Measurements from ENCODE around the gene ACTMAP. TPM values are rescaled to one million over a fixed set of nuclear protein-coding genes. Genes with fewer than 3 reads are reported as not detected.
A peak's percentile ranks its signal among the peaks of the same experiment; 100 is the strongest.

Gene ACTMAP
- total and polyA plus RNA-seq, 7 donors: 1.8 to 11.0 (median 5.3) TPM

- intact Hi-C loops (cut with DNase I): no loop called here
- TF ChIP-seq CTCF (IDR thresholded peaks at IDR 0.05) (no peak), POLR2AphosphoS5 (IDR thresholded peaks at IDR 0.05) (no peak), EP300 (IDR thresholded peaks at IDR 0.05) (no peak), POLR2A (IDR thresholded peaks at IDR 0.05) (no peak)
- H3K27me3 ChIP-seq: no peaks in the 10 kb centered on the region
- H3K27ac ChIP-seq: no peak overlapping the region
- H3K4me3 ChIP-seq: no peak overlapping the region
- H3K4me1 ChIP-seq: peaks cover 0 to 14% (median 10%) of the 10 kb centered on the region in 4 donors
- H3K9me3 ChIP-seq: no peaks in the 10 kb centered on the region
- peaks cover 10 to 80% (median 25%) of the 10 kb centered on the region in 4 donors for H3K36me3 ChIP-seq
- WGBS, 2 donors: 89 to 91% methylated on average over 5 of the region's 5 CpGs
- no peak for DNase-seq
Measured at GRCh38 chr19:40695881-40696280, 54.4 kb downstream of the ACTMAP start.

GRCh38 chr19:40693896-40694295, 56.4 kb downstream of the ACTMAP start:
- intact Hi-C loops (cut with DNase I): no loop called here
- peaks cover 5 to 60% (median 18%) of the 10 kb centered on the region in 4 donors for H3K36me3 ChIP-seq
- TF ChIP-seq POLR2AphosphoS5 (IDR thresholded peaks at IDR 0.05) (no peak), CTCF (IDR thresholded peaks at IDR 0.05) (no peak), EP300 (IDR thresholded peaks at IDR 0.05) (no peak), POLR2A (IDR thresholded peaks at IDR 0.05) (no peak)
- H3K4me3 ChIP-seq: no peak overlapping the region
- H3K27me3 ChIP-seq: no peaks in the 10 kb centered on the region
- peaks cover 0 to 27% (median 25%) of the 10 kb centered on the region in 4 donors for H3K4me1 ChIP-seq
- DNase-seq: no peak
- H3K9me3 ChIP-seq: no peaks in the 10 kb centered on the region
- H3K27ac ChIP-seq: no peak overlapping the region
- 78 to 90% methylated on average over 4 of the region's 4 CpGs for WGBS, 2 donors

GRCh38 chr19:40693150-40693788, 57.0 kb downstream of the ACTMAP start:
- H3K4me1 ChIP-seq: peaks cover 0 to 33% (median 29%) of the 10 kb centered on the region in 4 donors
- DNase-seq: no peak
- WGBS, 2 donors: 92 to 93% methylated on average over 11 of the region's 11 CpGs
- no peaks in the 10 kb centered on the region for H3K9me3 ChIP-seq
- no peak overlapping the region for H3K27ac ChIP-seq
- H3K4me3 ChIP-seq: no peak overlapping the region
- H3K36me3 ChIP-seq: peaks cover 5 to 54% (median 18%) of the 10 kb centered on the region in 4 donors
- no peak for TF ChIP-seq POLR2A (IDR thresholded peaks at IDR 0.05)
- no peak for TF ChIP-seq EP300 (IDR thresholded peaks at IDR 0.05)
- no peak for TF ChIP-seq POLR2AphosphoS5 (IDR thresholded peaks at IDR 0.05)
- TF ChIP-seq CTCF (IDR thresholded peaks at IDR 0.05): no peak
- intact Hi-C loops (cut with DNase I): no loop called here
- H3K27me3 ChIP-seq: no peaks in the 10 kb centered on the region

GRCh38 chr19:40692212-40692551, 58.1 kb downstream of the ACTMAP start:
- H3K36me3 ChIP-seq: peaks cover 5 to 46% (median 18%) of the 10 kb centered on the region in 4 donors
- TF ChIP-seq CTCF (IDR thresholded peaks at IDR 0.05) (no peak), POLR2A (IDR thresholded peaks at IDR 0.05) (no peak), POLR2AphosphoS5 (IDR thresholded peaks at IDR 0.05) (no peak), EP300 (IDR thresholded peaks at IDR 0.05) (no peak)
- WGBS, 2 donors: 88 to 90% methylated on average over 14 of the region's 14 CpGs

More at GRCh38 chr19:40692212-40692551, 58.1 kb downstream of the ACTMAP start:
- intact Hi-C loops (cut with DNase I): no loop called here
- Histone ChIP-seq H3K4me1 (peaks cover 0 to 43% (median 36%) of the 10 kb centered on the region in 4 donors), H3K27ac (peak overlapping the region; percentile 91 to 95 (median 94)), H3K27me3 (no peaks in the 10 kb centered on the region), H3K9me3 (no peaks in the 10 kb centered on the region), H3K4me3 (no peak overlapping the region)
- DNase-seq: no peak

Measured in sigmoid colon (tissue), 7 donors.